Keratinocyte (primary cell): ENCODE results near the gene HKDC1. TPM values are rescaled to one million over a fixed set of nuclear protein-coding genes. Genes with fewer than 3 reads are reported as not detected.

Source experiments
- DNase-seq: peaks from one replicate; pipeline ENCODE4 v3.0.0-alpha.2; 2011; ENCODE audit warnings: low read depth, missing footprints, low spot score
- FAIRE-seq: peaks from 2 replicates; lab custom pipeline; 2011; peaks lifted over from hg19 to GRCh38; lab: Jason Lieb, UNC
- H2AFZ ChIP-seq: 2 replicates; pipeline ENCODE4 v1.6.0; 2012; ENCODE audit warnings: low read length, control low read depth, inconsistent platforms; ENCODE audit not compliant: control insufficient read depth
- H3K27ac ChIP-seq: 2 replicates; pipeline ENCODE4 v1.5.1; 2011; ENCODE audit warnings: low read length; ENCODE audit not compliant: control insufficient read depth, insufficient read depth
- H3K27me3 ChIP-seq: 3 replicates; pipeline ENCODE4 v1.6.0; 2011; ENCODE audit warnings: low read length; ENCODE audit not compliant: control insufficient read depth, insufficient read depth; ENCODE audit errors: extremely low read depth
- H3K36me3 ChIP-seq, 2 experiments: 2 replicates in 1 of 2; 3 replicates in 1 of 2; pipeline ENCODE4 v1.5.1; 2011; ENCODE audit warnings: low read length in 2 of 2, mild to moderate bottlenecking in 1 of 2; ENCODE audit not compliant: control insufficient read depth in 2 of 2, insufficient read depth in 2 of 2; ENCODE audit errors: extremely low read depth in 1 of 2
- H3K4me1 ChIP-seq: 3 replicates; pipeline ENCODE4 v1.5.1; 2011; ENCODE audit warnings: low read length; ENCODE audit not compliant: control insufficient read depth, insufficient read depth; ENCODE audit errors: extremely low read depth
- H3K4me2 ChIP-seq: 3 replicates; pipeline ENCODE4 v1.6.0; 2011; ENCODE audit warnings: low read depth, low read length; ENCODE audit not compliant: control insufficient read depth, insufficient read depth; ENCODE audit errors: extremely low read depth
- H3K4me3 ChIP-seq, 3 experiments: fragments of 200-600 bp in 1 of 3; sonication (generic) in 1 of 3; 2 replicates in 2 of 3; 3 replicates in 1 of 3; pipeline ENCODE4 v1.5.1; 2011 to 2016; ENCODE audit warnings: low read length in 3 of 3, mild to moderate bottlenecking in 3 of 3, control low read depth in 2 of 3, inconsistent platforms in 1 of 3, low read depth in 1 of 3, mixed read lengths in 1 of 3, mixed run types in 1 of 3, moderate library complexity in 1 of 3; ENCODE audit not compliant: control insufficient read depth in 2 of 3, insufficient read depth in 2 of 3; ENCODE audit errors: extremely low read depth in 1 of 3
- H3K79me2 ChIP-seq: 2 replicates; pipeline ENCODE4 v1.6.0; 2012; ENCODE audit warnings: low read length; ENCODE audit not compliant: control insufficient read depth, insufficient read depth
- H3K9ac ChIP-seq: 3 replicates; pipeline ENCODE4 v1.6.0; 2011; ENCODE audit warnings: low read length; ENCODE audit not compliant: control insufficient read depth, insufficient read depth; ENCODE audit errors: extremely low read depth
- H3K9me1 ChIP-seq: 3 replicates; pipeline ENCODE4 v1.6.0; 2011; ENCODE audit warnings: low read length; ENCODE audit not compliant: control insufficient read depth, insufficient read depth; ENCODE audit errors: extremely low read depth
- H3K9me3 ChIP-seq: 2 replicates; pipeline ENCODE4 v1.5.1; 2012; ENCODE audit warnings: low read depth, low read length; ENCODE audit not compliant: control insufficient read depth
- H4K20me1 ChIP-seq: 3 replicates; pipeline ENCODE4 v1.6.0; 2011; ENCODE audit warnings: low read length; ENCODE audit not compliant: control insufficient read depth, insufficient read depth; ENCODE audit errors: extremely low read depth
- EZH2 ChIP-seq: IDR thresholded peaks from one replicate; pipeline ENCODE4 v1.6.1; 2012; ENCODE audit warnings: inconsistent platforms, mild to moderate bottlenecking, low read length, moderate library complexity
- dilution Hi-C: fragments of 300-500 bp; cut with MboI; formaldehyde crosslinking; loops from one replicate; pipeline ENCODE4 v1.7.0; 2020; ENCODE audit warnings: low sequenced_read_pairs; ENCODE audit not compliant: extremely low pct_ligation_motif_present
- polyA plus RNA-seq, 5 experiments: library from polyadenylated mRNA; depleted of rRNA in 3 of 5; stranded (reverse) in 3 of 5; stranded (forward) in 1 of 5; unstranded in 1 of 5; fragments of >200 nt; gene quantifications; 1 replicate in 1 of 5; 2 replicates in 3 of 5; 3 replicates in 1 of 5; pipeline versions ENCODE4 v1.2.1 to v1.2.3, GENCODE V29; 2011 to 2012; ENCODE audit warnings: missing spikeins in 2 of 5, low read depth in 1 of 5, low replicate concordance in 1 of 5
- TF ChIP-seq, protein P1 (sequence below), 3 experiments: IDR thresholded peaks in 1 of 3; conservative IDR thresholded peaks in 1 of 3; optimal IDR thresholded peaks in 1 of 3; 2 replicates in 2 of 3; 3 replicates in 1 of 3; pipeline versions ENCODE3 to v1.5.1; 2011; ENCODE audit warnings: low read length in 3 of 3, mild to moderate bottlenecking in 3 of 3, moderate library complexity in 2 of 3, control low read depth in 1 of 3, inconsistent platforms in 1 of 3; ENCODE audit not compliant: insufficient read depth in 2 of 3; ENCODE audit errors: extremely low read depth in 1 of 3

The HKDC1 gene
- polyA plus RNA-seq, 1 donor (not counting 4 experiments of a cell fraction or from before 2014, with no cell fraction given), result 0.33 TPM

DNA sequence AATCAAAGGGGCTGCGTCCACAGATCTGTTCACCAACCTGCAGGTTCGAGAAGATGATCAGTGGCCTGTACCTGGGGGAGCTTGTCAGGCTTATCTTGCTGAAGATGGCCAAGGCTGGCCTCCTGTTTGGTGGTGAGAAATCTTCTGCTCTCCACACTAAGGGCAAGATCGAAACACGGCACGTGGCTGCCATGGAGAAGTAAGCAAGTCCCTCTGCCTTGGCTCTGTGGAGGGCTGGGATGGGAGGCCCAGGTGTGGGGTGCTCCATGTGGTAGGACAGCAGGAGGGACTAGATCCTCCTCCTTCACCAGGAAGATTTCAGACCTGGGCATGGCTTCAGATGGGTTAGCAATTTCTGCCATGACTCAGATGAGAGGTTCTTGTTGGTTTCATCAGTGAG, 25.9 kb downstream of the HKDC1 start:
- no peaks in the 10 kb centered on the region for H4K20me1 ChIP-seq
- peaks cover 8% of the 10 kb centered on the region for H3K4me1 ChIP-seq
- no peaks in the 10 kb centered on the region for H3K9me3 ChIP-seq
- H3K36me3 ChIP-seq, result no peaks in the 10 kb centered on the region
- no peaks in the 10 kb centered on the region for H3K79me2 ChIP-seq
- H3K4me3 ChIP-seq, result no peak overlapping the region
- FAIRE-seq (no peak), DNase-seq (no peak)
- H3K27ac ChIP-seq, result no peak overlapping the region
- no peak overlapping the region for H2AFZ ChIP-seq
- H3K27me3 ChIP-seq, result no peaks in the 10 kb centered on the region
- no peak for TF ChIP-seq EZH2
- TF ChIP-seq, protein P1, sequence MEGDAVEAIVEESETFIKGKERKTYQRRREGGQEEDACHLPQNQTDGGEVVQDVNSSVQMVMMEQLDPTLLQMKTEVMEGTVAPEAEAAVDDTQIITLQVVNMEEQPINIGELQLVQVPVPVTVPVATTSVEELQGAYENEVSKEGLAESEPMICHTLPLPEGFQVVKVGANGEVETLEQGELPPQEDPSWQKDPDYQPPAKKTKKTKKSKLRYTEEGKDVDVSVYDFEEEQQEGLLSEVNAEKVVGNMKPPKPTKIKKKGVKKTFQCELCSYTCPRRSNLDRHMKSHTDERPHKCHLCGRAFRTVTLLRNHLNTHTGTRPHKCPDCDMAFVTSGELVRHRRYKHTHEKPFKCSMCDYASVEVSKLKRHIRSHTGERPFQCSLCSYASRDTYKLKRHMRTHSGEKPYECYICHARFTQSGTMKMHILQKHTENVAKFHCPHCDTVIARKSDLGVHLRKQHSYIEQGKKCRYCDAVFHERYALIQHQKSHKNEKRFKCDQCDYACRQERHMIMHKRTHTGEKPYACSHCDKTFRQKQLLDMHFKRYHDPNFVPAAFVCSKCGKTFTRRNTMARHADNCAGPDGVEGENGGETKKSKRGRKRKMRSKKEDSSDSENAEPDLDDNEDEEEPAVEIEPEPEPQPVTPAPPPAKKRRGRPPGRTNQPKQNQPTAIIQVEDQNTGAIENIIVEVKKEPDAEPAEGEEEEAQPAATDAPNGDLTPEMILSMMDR (optimal IDR thresholded peaks at IDR 0.05 in 1 of 3, IDR thresholded peaks at IDR 0.05 in 1 of 3, conservative IDR thresholded peaks at IDR 0.05 in 1 of 3; ENCODE audit: extremely low read depth in 1 of 3, insufficient read depth in 2 of 3, low read length in 3 of 3), result no peak
- no peak overlapping the region for H3K4me2 ChIP-seq
- dilution Hi-C loops, result no loop called here
- H3K9ac ChIP-seq, result no peak overlapping the region
- H3K9me1 ChIP-seq, result no peaks in the 10 kb centered on the region

DNA sequence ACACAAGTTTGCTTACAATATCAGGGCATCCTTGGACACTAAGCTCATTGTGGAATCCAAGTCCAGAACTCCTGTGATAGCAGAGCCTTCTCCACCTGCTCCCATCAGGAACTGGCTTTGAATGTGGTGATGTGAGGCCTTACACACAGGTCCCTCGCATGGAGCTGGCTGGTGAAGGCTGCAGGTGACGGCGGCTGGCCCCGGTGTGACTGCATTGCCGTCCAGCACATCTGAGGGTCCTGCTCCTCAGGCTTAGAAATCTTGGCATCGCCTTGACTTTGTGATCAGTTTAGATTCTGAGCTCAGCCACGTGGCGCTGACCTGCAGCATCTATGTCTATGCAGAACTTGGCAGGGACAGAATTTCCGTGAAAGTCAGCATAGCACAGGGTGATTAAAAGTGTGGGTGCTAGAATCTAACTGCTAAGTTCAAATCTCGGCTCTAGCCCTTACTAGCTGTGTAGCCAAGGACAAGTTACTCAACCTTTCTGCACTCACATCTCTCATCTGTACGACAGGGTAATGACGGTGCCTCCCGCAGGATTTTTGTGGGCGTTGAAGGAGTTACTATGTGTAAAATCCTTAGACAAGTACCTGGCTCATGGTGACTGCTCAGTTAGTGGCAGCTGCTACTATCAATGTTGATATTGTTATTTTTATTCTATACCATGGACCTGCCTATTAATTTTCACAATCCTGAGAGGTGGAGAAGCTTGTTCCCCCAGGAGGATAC, 26.6 kb downstream of the HKDC1 start:
- dilution Hi-C loops, result no loop called here
- H3K4me1 ChIP-seq, result peaks cover 2% of the 10 kb centered on the region
- no peak for TF ChIP-seq EZH2
- TF ChIP-seq, protein P1 (optimal IDR thresholded peaks at IDR 0.05 in 1 of 3, IDR thresholded peaks at IDR 0.05 in 1 of 3, conservative IDR thresholded peaks at IDR 0.05 in 1 of 3; ENCODE audit: extremely low read depth in 1 of 3, insufficient read depth in 2 of 3, low read length in 3 of 3), result no peak
- no peak overlapping the region for H3K4me2 ChIP-seq
- no peaks in the 10 kb centered on the region for H3K79me2 ChIP-seq
- no peaks in the 10 kb centered on the region for H3K36me3 ChIP-seq
- FAIRE-seq (no peak), DNase-seq (no peak)
- H3K9ac ChIP-seq, result no peak overlapping the region
- H3K9me3 ChIP-seq, result no peaks in the 10 kb centered on the region
- no peak overlapping the region for H3K4me3 ChIP-seq
- H2AFZ ChIP-seq, result no peak overlapping the region
- no peak overlapping the region for H3K27ac ChIP-seq
- H3K27me3 ChIP-seq, result no peaks in the 10 kb centered on the region
- no peaks in the 10 kb centered on the region for H4K20me1 ChIP-seq
- no peaks in the 10 kb centered on the region for H3K9me1 ChIP-seq
